PC-9 (cell line): Measurements from ENCODE around the gene ST6GALNAC6. TPM values are rescaled to one million over a fixed set of nuclear protein-coding genes. Genes with fewer than 3 reads are reported as not detected.

ENCODE experiments used
- BruUV-seq: library from RNA; stranded (reverse); fragments of 400-500 nt; replicated peaks from 2 replicates; lab custom pipeline; 2021; lab: Mats Ljungman, UMichigan
- CTCF ChIA-PET: fragments of 300-600 bp; sonication (Branson Sonifier 250); formaldehyde crosslinking; loops from one replicate; lab custom pipeline; 2022; ENCODE audit warnings: antibody characterized with exemption; lab: Charles Lee
- POLR2A ChIA-PET: fragments of 300-600 bp; sonication (Branson Sonifier 250); formaldehyde crosslinking; loops from one replicate; lab custom pipeline; 2022; ENCODE audit warnings: antibody characterized with exemption; ENCODE audit not compliant: unreplicated experiment; lab: Charles Lee
- DNase-seq, 2 experiments: peaks; one replicate each; pipeline versions ENCODE4 v3.0.0 to v3.0.0-alpha.2; 2015 to 2022; ENCODE audit warnings: mixed read lengths in 1 of 2
- H2AFZ ChIP-seq: fragments of 200-600 bp; sonication (generic); 2 replicates; pipeline ENCODE4 v1.8.1; 2017; ENCODE audit warnings: antibody characterized with exemption
- H3F3A ChIP-seq: fragments of 200-600 bp; sonication (generic); 2 replicates; pipeline ENCODE4 v1.8.1; 2017; ENCODE audit warnings: antibody characterized with exemption, mild to moderate bottlenecking, low read depth; ENCODE audit not compliant: insufficient read depth
- H3K27ac ChIP-seq: fragments of 200-600 bp; sonication (generic); 2 replicates; pipeline ENCODE4 v1.6.1; 2016; ENCODE audit warnings: mixed run types
- H3K27me3 ChIP-seq: fragments of 200-600 bp; sonication (generic); 2 replicates; pipeline ENCODE4 v1.6.1; 2016; ENCODE audit warnings: low read depth, mixed run types; ENCODE audit not compliant: insufficient read depth
- H3K36me3 ChIP-seq: fragments of 200-600 bp; sonication (generic); 2 replicates; pipeline ENCODE4 v1.6.1; 2016; ENCODE audit warnings: low read depth, mixed run types
- H3K4me1 ChIP-seq: fragments of 200-600 bp; sonication (generic); replicated peaks from 2 replicates; pipeline ENCODE4 v1.6.1; 2016; ENCODE audit warnings: mixed run types; ENCODE audit not compliant: insufficient read depth
- H3K4me2 ChIP-seq: fragments of 200-600 bp; sonication (generic); 2 replicates; pipeline ENCODE4 v1.6.1; 2017; ENCODE audit warnings: mixed run types
- H3K4me3 ChIP-seq: fragments of 200-600 bp; sonication (generic); 2 replicates; pipeline ENCODE4 v1.6.1; 2016; ENCODE audit warnings: mixed run types
- H3K79me2 ChIP-seq: fragments of 200-600 bp; sonication (generic); 2 replicates; pipeline ENCODE4 v1.6.1; 2017; ENCODE audit warnings: low read depth, mixed run types
- H3K9me2 ChIP-seq: fragments of 200-600 bp; sonication (generic); 2 replicates; pipeline ENCODE4 v1.8.1; 2017; ENCODE audit warnings: mild to moderate bottlenecking; ENCODE audit not compliant: insufficient read depth
- H3K9me3 ChIP-seq: fragments of 200-600 bp; sonication (generic); 2 replicates; pipeline ENCODE4 v1.8.1; 2016; ENCODE audit warnings: low read depth; ENCODE audit not compliant: insufficient read depth
- H4K20me1 ChIP-seq: fragments of 200-600 bp; sonication (generic); 2 replicates; pipeline ENCODE4 v1.8.1; 2017; ENCODE audit not compliant: insufficient read depth
- CTCF ChIP-seq: fragments of 200-600 bp; sonication (generic); conservative IDR thresholded peaks from 2 replicates; pipeline ENCODE4 v1.6.1; 2017; ENCODE audit warnings: mixed run types, antibody characterized with exemption, mild to moderate bottlenecking, moderate library complexity
- EZH2 ChIP-seq: fragments of 200-600 bp; sonication (generic); IDR thresholded peaks from 2 replicates; pipeline ENCODE4 v1.8.0; 2017; ENCODE audit warnings: antibody characterized with exemption, low read depth
- intact Hi-C: fragments of 100-400 bp; cut with micrococcal nuclease; formaldehyde crosslinking; loops from one replicate; pipeline ENCODE4 v1.10.0; 2022; ENCODE audit not compliant: unreplicated experiment
- total RNA-seq: library from RNA; stranded (reverse); gene quantifications from 2 replicates; pipeline ENCODE4 v1.2.3, GENCODE V29; 2021

The ST6GALNAC6 gene
- total RNA-seq, 1 experiment from 2014 or later: 23.3 TPM

GRCh38 chr9:127886401-127886972, 12.9 kb downstream of the ST6GALNAC6 start:
- no peaks in the 10 kb centered on the region for H3K79me2 ChIP-seq
- no peak overlapping the region for H3K27ac ChIP-seq
- no TSS peak for BruUV-seq
- ChIA-PET CTCF (interaction anchor here (0.6 kb wide), 1 partner anchor 56 kb away, joined by 7 read pairs; no protein-coding TSS in a partner anchor), POLR2A (no interaction called here)
- H3K4me1 ChIP-seq: no peaks in the 10 kb centered on the region
- no peak for DNase-seq
- H3F3A ChIP-seq: peaks cover 3% of the 10 kb centered on the region; the same call in 1 of the 2 replicates
- H3K4me3 ChIP-seq: no peak overlapping the region
- H3K27me3 ChIP-seq: no peaks in the 10 kb centered on the region
- no peak overlapping the region for H3K4me2 ChIP-seq
- intact Hi-C loops: no loop called here
- TF ChIP-seq EZH2: no peak
- H3K9me2 ChIP-seq: no peaks in the 10 kb centered on the region
- H3K9me3 ChIP-seq: no peaks in the 10 kb centered on the region
- no peak overlapping the region for H2AFZ ChIP-seq
- H3K36me3 ChIP-seq: no peaks in the 10 kb centered on the region
- H4K20me1 ChIP-seq: no peaks in the 10 kb centered on the region

GRCh38 chr9:127885508-127886281, 13.7 kb downstream of the ST6GALNAC6 start:
- Histone ChIP-seq H4K20me1 (no peaks in the 10 kb centered on the region), H3K79me2 (no peaks in the 10 kb centered on the region), H3K4me3 (no peak overlapping the region), H3K4me1 (no peaks in the 10 kb centered on the region), H2AFZ (no peak overlapping the region), H3K36me3 (no peaks in the 10 kb centered on the region), H3K27ac (no peak overlapping the region), H3F3A (peaks cover 3% of the 10 kb centered on the region; the same call in 1 of the 2 replicates), H3K27me3 (no peaks in the 10 kb centered on the region), H3K9me2 (no peaks in the 10 kb centered on the region), H3K4me2 (no peak overlapping the region), H3K9me3 (no peaks in the 10 kb centered on the region)
- CTCF ChIA-PET: interaction anchor here (0.6 kb wide), 1 partner anchor 57 kb away, joined by 7 read pairs; no protein-coding TSS in a partner anchor
- BruUV-seq: no TSS peak
- no peak for TF ChIP-seq EZH2
- no peak for TF ChIP-seq CTCF
- intact Hi-C loops: no loop called here
- POLR2A ChIA-PET: no interaction called here
- DNase-seq: no peak

- POLR2A ChIA-PET: no interaction called here
- CTCF ChIA-PET: no interaction called here
These were observed 14.4 kb downstream of the ST6GALNAC6 start for GRCh38 chr9:127884976-127885490.

More at GRCh38 chr9:127884976-127885490, 14.4 kb downstream of the ST6GALNAC6 start:
- Histone ChIP-seq H3K27me3 (no peaks in the 10 kb centered on the region), H3K79me2 (no peaks in the 10 kb centered on the region), H3K9me3 (no peaks in the 10 kb centered on the region), H4K20me1 (no peaks in the 10 kb centered on the region), H3K4me3 (no peak overlapping the region), H3K4me2 (no peak overlapping the region), H3F3A (peaks cover 3% of the 10 kb centered on the region; the same call in 1 of the 2 replicates), H3K9me2 (no peaks in the 10 kb centered on the region), H3K36me3 (no peaks in the 10 kb centered on the region), H3K4me1 (no peaks in the 10 kb centered on the region), H2AFZ (no peak overlapping the region), H3K27ac (no peak overlapping the region)
- DNase-seq: no peak
- intact Hi-C loops: no loop called here
- no TSS peak for BruUV-seq
- no peak for TF ChIP-seq CTCF
- no peak for TF ChIP-seq EZH2
